ENCODE measurements around the gene KXD1.

GRCh38 chr19:18515959-18516358 is 41.7 kb upstream of the KXD1 start:
- TF ChIP-seq, protein P1, sequence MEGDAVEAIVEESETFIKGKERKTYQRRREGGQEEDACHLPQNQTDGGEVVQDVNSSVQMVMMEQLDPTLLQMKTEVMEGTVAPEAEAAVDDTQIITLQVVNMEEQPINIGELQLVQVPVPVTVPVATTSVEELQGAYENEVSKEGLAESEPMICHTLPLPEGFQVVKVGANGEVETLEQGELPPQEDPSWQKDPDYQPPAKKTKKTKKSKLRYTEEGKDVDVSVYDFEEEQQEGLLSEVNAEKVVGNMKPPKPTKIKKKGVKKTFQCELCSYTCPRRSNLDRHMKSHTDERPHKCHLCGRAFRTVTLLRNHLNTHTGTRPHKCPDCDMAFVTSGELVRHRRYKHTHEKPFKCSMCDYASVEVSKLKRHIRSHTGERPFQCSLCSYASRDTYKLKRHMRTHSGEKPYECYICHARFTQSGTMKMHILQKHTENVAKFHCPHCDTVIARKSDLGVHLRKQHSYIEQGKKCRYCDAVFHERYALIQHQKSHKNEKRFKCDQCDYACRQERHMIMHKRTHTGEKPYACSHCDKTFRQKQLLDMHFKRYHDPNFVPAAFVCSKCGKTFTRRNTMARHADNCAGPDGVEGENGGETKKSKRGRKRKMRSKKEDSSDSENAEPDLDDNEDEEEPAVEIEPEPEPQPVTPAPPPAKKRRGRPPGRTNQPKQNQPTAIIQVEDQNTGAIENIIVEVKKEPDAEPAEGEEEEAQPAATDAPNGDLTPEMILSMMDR (IDR thresholded peaks at IDR 0.05), result no peak
- no peak for TF ChIP-seq POLR2A (IDR thresholded peaks at IDR 0.05)

All from Peyer's patch (tissue), 4 donors.